ENCODE data around the gene ORC3.

GRCh38 chr6:87664921-87665485, 75.1 kb downstream of the ORC3 start:
- TF ChIP-seq RAD21 (IDR thresholded peaks at IDR 0.05; ENCODE audit: low read depth), result no peak
- no peak for TF ChIP-seq EP300 (IDR thresholded peaks at IDR 0.05; ENCODE audit: borderline replicate concordance)
- no peak for TF ChIP-seq TEAD4 (IDR thresholded peaks at IDR 0.05)
- no peak for TF ChIP-seq TAF1 (IDR thresholded peaks at IDR 0.05; ENCODE audit: low read depth)
- TF ChIP-seq, protein P1, sequence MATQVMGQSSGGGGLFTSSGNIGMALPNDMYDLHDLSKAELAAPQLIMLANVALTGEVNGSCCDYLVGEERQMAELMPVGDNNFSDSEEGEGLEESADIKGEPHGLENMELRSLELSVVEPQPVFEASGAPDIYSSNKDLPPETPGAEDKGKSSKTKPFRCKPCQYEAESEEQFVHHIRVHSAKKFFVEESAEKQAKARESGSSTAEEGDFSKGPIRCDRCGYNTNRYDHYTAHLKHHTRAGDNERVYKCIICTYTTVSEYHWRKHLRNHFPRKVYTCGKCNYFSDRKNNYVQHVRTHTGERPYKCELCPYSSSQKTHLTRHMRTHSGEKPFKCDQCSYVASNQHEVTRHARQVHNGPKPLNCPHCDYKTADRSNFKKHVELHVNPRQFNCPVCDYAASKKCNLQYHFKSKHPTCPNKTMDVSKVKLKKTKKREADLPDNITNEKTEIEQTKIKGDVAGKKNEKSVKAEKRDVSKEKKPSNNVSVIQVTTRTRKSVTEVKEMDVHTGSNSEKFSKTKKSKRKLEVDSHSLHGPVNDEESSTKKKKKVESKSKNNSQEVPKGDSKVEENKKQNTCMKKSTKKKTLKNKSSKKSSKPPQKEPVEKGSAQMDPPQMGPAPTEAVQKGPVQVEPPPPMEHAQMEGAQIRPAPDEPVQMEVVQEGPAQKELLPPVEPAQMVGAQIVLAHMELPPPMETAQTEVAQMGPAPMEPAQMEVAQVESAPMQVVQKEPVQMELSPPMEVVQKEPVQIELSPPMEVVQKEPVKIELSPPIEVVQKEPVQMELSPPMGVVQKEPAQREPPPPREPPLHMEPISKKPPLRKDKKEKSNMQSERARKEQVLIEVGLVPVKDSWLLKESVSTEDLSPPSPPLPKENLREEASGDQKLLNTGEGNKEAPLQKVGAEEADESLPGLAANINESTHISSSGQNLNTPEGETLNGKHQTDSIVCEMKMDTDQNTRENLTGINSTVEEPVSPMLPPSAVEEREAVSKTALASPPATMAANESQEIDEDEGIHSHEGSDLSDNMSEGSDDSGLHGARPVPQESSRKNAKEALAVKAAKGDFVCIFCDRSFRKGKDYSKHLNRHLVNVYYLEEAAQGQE (IDR thresholded peaks at IDR 0.05; ENCODE audit: low read depth), result no peak
- no peak for TF ChIP-seq CEBPB (IDR thresholded peaks at IDR 0.05)
- no peak for TF ChIP-seq ZBTB7A (IDR thresholded peaks at IDR 0.05; ENCODE audit: low read depth)
- TF ChIP-seq MAX (IDR thresholded peaks at IDR 0.05), result no peak
